Epithelial cell of esophagus (primary cell): ENCODE measurements around the gene GTPBP6.

Source experiments
- DNase-seq: peaks from one replicate; pipeline ENCODE4 v3.0.0; 2010; ENCODE audit warnings: low read depth
- H3K4me3 ChIP-seq: 2 replicates; pipeline ENCODE4 v1.5.1; 2011; ENCODE audit warnings: mild to moderate bottlenecking, low read length, control low read depth
- TF ChIP-seq, protein P1 (sequence below): IDR thresholded peaks from 2 replicates; pipeline ENCODE4 v1.5.1; 2011; ENCODE audit warnings: low read depth, mild to moderate bottlenecking, low read length, control low read depth, inconsistent platforms; ENCODE audit not compliant: insufficient read depth; ENCODE audit errors: missing control alignments

GTPBP6 gene

DNA sequence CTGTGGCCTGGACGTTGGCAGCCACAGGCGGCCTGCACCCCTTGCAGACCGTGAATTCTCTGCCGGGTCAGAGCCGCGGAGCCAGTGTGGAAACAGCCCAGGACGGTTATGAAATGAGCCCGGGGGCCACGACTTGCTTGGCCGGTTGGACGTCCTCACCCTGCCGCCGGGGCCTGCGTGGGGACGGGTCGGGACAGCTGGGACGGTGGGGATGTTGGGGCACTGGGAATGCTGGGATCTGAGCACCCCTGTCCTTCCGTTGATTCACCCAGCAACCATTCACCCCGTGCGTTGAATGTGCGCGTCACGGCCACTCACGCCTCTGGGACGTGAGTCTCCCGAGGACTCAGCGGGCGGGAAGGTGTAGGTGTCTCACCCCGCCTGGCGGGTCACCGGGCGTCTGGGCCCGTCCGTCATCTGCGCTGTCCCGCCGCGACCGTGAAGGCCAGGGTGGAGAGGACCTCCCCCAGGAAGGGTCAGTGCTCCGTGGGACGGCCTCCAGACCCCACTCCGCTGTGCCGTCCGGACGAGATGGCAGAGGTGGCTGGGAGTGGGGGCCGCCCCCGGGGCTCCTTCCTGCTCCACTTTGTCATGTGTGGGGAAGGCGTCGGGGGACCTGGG, 41.9 kb downstream of the GTPBP6 start:
- peak; percentile 91 for DNase-seq
- TF ChIP-seq, protein P1, sequence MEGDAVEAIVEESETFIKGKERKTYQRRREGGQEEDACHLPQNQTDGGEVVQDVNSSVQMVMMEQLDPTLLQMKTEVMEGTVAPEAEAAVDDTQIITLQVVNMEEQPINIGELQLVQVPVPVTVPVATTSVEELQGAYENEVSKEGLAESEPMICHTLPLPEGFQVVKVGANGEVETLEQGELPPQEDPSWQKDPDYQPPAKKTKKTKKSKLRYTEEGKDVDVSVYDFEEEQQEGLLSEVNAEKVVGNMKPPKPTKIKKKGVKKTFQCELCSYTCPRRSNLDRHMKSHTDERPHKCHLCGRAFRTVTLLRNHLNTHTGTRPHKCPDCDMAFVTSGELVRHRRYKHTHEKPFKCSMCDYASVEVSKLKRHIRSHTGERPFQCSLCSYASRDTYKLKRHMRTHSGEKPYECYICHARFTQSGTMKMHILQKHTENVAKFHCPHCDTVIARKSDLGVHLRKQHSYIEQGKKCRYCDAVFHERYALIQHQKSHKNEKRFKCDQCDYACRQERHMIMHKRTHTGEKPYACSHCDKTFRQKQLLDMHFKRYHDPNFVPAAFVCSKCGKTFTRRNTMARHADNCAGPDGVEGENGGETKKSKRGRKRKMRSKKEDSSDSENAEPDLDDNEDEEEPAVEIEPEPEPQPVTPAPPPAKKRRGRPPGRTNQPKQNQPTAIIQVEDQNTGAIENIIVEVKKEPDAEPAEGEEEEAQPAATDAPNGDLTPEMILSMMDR = no peak
- peak overlapping the region; percentile 77 for H3K4me3 ChIP-seq

DNA sequence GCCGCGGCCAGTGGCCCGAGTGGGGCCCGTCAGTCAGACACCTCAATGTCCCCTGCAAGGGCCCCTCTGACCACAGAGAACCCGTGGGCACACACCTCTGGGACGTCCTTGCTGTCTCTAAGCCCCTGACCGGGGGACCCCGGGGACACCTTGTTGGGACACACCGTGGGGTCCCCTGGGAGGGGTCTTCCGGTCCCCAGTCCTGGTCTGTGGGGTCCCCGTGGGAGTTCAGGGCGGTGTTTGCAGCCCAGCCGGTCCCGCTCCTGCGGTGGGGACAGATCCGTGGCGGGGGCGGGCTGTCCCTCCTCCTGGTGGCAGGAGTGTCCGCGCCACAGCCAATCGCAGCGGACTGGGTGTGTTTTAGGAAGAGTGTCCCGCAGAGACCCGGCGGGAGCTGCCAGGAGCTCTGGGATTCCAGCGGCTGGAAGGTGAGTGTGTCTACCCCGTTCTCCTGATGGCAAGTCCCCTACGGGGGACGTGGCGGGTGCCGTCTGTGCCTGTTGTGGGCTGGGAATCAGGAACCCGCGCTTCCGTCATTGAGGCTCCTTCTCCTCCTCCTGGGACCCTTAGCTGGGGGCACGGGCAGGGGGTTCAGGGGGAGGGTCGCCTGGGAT, 42.5 kb downstream of the GTPBP6 start:
- TF ChIP-seq, protein P1 = no peak
- peak overlapping the region; percentile 77 for H3K4me3 ChIP-seq
- DNase-seq = peak; percentile 64

- no peak overlapping the region for H3K4me3 ChIP-seq
- TF ChIP-seq, protein P1 = no peak
- no peak for DNase-seq
Observed at GRCh38 chrX:275476-275966, 43.1 kb downstream of the GTPBP6 start.

- TF ChIP-seq, protein P1 = no peak
- no peak for DNase-seq
Observed at GRCh38 chrX:274904-275475, 43.6 kb downstream of the GTPBP6 start.

GRCh38 chrX:270848-271367, 47.7 kb downstream of the GTPBP6 start:
- TF ChIP-seq, protein P1 = no peak
- DNase-seq = no peak
- H3K4me3 ChIP-seq = no peak overlapping the region

More at GRCh38 chrX:274904-275475, 43.6 kb downstream of the GTPBP6 start:
- no peak overlapping the region for H3K4me3 ChIP-seq

DNA sequence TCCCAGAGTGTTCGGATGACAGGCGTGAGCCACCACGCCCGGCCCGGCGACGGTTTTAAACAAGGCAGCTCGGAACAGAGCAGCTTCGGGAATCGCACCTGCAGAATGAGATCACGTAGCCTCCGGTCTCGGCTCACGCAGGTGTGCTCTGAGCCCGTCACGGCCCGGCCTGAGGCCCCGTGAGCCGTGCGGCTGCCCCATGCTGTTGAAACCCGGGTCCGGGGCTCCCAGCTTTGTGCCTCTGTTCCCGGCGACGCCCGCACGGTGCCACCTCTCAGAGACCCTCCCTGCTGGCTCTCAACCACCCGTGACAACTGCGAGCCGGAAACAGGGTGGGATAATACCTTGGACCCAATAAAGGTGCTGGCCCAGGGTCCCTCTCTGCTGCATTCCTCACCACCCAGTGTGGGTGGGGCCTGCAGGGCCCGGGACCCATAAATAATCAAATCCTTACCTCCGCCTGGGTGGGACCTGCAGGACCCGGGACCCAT, 50.8 kb downstream of the GTPBP6 start:
- H3K4me3 ChIP-seq = no peak overlapping the region
- TF ChIP-seq, protein P1 = no peak
- no peak for DNase-seq
